SK-N-SH treated with all-trans-retinoic acid at 6 μM for 48 hours (cell line): Measurements from ENCODE around the gene DENND1C.

Experiments
- ATAC-seq: fragments of 200-7000 bp; cut with Tn5 transposase; 3 replicates; pipeline ENCODE4 v1.9.1; 2020; ENCODE audit warnings: mild to moderate bottlenecking, moderate library complexity
- ARNTL ChIP-seq: fragments of 450-650 bp; formaldehyde crosslinking; IDR thresholded peaks from 2 replicates; pipeline ENCODE4 v1.5.0; 2020; ENCODE audit warnings: low read depth, mild to moderate bottlenecking, moderate library complexity, borderline replicate concordance
- CREB5 ChIP-seq: fragments of 250-450 bp; sonication (Bioruptor Pico); IDR thresholded peaks from 2 replicates; pipeline ENCODE4 v1.5.1; 2020; ENCODE audit warnings: low read depth, mild to moderate bottlenecking, moderate library complexity
- CSDC2 ChIP-seq: fragments of 250-450 bp; sonication (Bioruptor Pico); IDR thresholded peaks from 2 replicates; pipeline ENCODE4 v1.5.0; 2020; ENCODE audit warnings: mild to moderate bottlenecking, moderate library complexity
- CSRNP3 ChIP-seq: fragments of 250-450 bp; sonication (Bioruptor Pico); IDR thresholded peaks from 2 replicates; pipeline ENCODE4 v1.5.1; 2021; ENCODE audit warnings: mild to moderate bottlenecking, moderate library complexity
- ESRRG ChIP-seq: fragments of 250-450 bp; sonication (Bioruptor Pico); IDR thresholded peaks from 2 replicates; pipeline ENCODE4 v1.6.1; 2021; ENCODE audit warnings: mild to moderate bottlenecking
- GLIS3 ChIP-seq: fragments of 250-450 bp; sonication (Bioruptor Pico); IDR thresholded peaks from 2 replicates; pipeline ENCODE4 v1.5.0; 2020; ENCODE audit warnings: mild to moderate bottlenecking, moderate library complexity
- ISL1 ChIP-seq: fragments of 250-450 bp; sonication (Bioruptor Pico); IDR thresholded peaks from 2 replicates; pipeline ENCODE4 v2.1.2; 2022; ENCODE audit warnings: mild to moderate bottlenecking, moderate library complexity
- OSR1 ChIP-seq: fragments of 250-450 bp; sonication (Bioruptor Pico); IDR thresholded peaks from 2 replicates; pipeline ENCODE4 v1.8.0; 2022; ENCODE audit warnings: moderate library complexity, mild to moderate bottlenecking, inconsistent platforms
- POU6F1 ChIP-seq: fragments of 250-450 bp; sonication (Bioruptor Pico); IDR thresholded peaks from 2 replicates; pipeline ENCODE4 v1.8.0; 2021; ENCODE audit warnings: low read depth, mild to moderate bottlenecking, moderate library complexity, borderline replicate concordance
- PPARA ChIP-seq: fragments of 250-450 bp; sonication (Bioruptor Pico); IDR thresholded peaks from 2 replicates; pipeline ENCODE4 v1.5.0; 2020; ENCODE audit warnings: mild to moderate bottlenecking, borderline replicate concordance
- RARB ChIP-seq: fragments of 250-450 bp; sonication (Bioruptor Pico); IDR thresholded peaks from 2 replicates; pipeline ENCODE4 v1.8.0; 2021; ENCODE audit warnings: mild to moderate bottlenecking, moderate library complexity
- SNAI2 ChIP-seq: fragments of 250-450 bp; sonication (Bioruptor Pico); IDR thresholded peaks from 2 replicates; pipeline ENCODE4 v1.5.0; 2020; ENCODE audit warnings: mild to moderate bottlenecking, moderate library complexity
- TCF4 ChIP-seq: fragments of 250-450 bp; sonication (Bioruptor Pico); IDR thresholded peaks from 2 replicates; pipeline ENCODE4 v1.8.0; 2021; ENCODE audit warnings: mild to moderate bottlenecking, moderate library complexity, borderline replicate concordance
- TOX ChIP-seq: fragments of 250-450 bp; sonication (Bioruptor Pico); IDR thresholded peaks from 2 replicates; pipeline ENCODE4 v1.8.0; 2021; ENCODE audit warnings: mild to moderate bottlenecking, moderate library complexity, borderline replicate concordance
- TSHZ2 ChIP-seq: fragments of 250-450 bp; sonication (Bioruptor Pico); IDR thresholded peaks from 2 replicates; pipeline ENCODE4 v1.5.0; 2020; ENCODE audit warnings: mild to moderate bottlenecking, moderate library complexity
- ZFP3 ChIP-seq: fragments of 250-450 bp; sonication (Bioruptor Pico); IDR thresholded peaks from 2 replicates; pipeline ENCODE4 v1.5.0; 2020; ENCODE audit warnings: mild to moderate bottlenecking, moderate library complexity
- ZFP30 ChIP-seq: fragments of 450-650 bp; formaldehyde crosslinking; IDR thresholded peaks from 2 replicates; pipeline ENCODE4 v1.5.0; 2022; ENCODE audit warnings: mild to moderate bottlenecking, moderate library complexity
- ZNF565 ChIP-seq: fragments of 450-650 bp; formaldehyde crosslinking; conservative IDR thresholded peaks from 2 replicates; pipeline ENCODE4 v1.5.0; 2020; ENCODE audit warnings: low read depth, mild to moderate bottlenecking, moderate library complexity
- ZNF70 ChIP-seq: fragments of 450-650 bp; formaldehyde crosslinking; IDR thresholded peaks from 2 replicates; pipeline ENCODE4 v1.5.0; 2020; ENCODE audit warnings: mild to moderate bottlenecking, moderate library complexity
- ZNF8 ChIP-seq: fragments of 450-650 bp; formaldehyde crosslinking; IDR thresholded peaks from 2 replicates; pipeline ENCODE4 v1.5.0; 2020; ENCODE audit warnings: mild to moderate bottlenecking, moderate library complexity

The DENND1C gene

GRCh38 chr19:6476896-6477431 lies 4.6 kb downstream of the DENND1C start:
- TF ChIP-seq TOX (CRISPR knock-in tag), result no peak
- TF ChIP-seq CSDC2 (CRISPR knock-in tag), result no peak
- no peak for TF ChIP-seq ISL1 (CRISPR knock-in tag)
- TF ChIP-seq ESRRG, result no peak
- TF ChIP-seq ARNTL (CRISPR knock-in tag), result no peak
- TF ChIP-seq POU6F1 (CRISPR knock-in tag), result no peak
- TF ChIP-seq TSHZ2 (CRISPR knock-in tag), result no peak
- TF ChIP-seq PPARA (CRISPR knock-in tag), result no peak
- TF ChIP-seq ZNF70, result no peak
- no peak for TF ChIP-seq CSRNP3 (CRISPR knock-in tag)

GRCh38 chr19:6476155-6476895 lies 5.3 kb downstream of the DENND1C start:
- ATAC-seq, result peak; percentile 81
- TF ChIP-seq ZNF565 (CRISPR knock-in tag) (no peak), GLIS3 (CRISPR knock-in tag) (no peak), CSRNP3 (CRISPR knock-in tag) (no peak), TCF4 (CRISPR knock-in tag) (no peak), OSR1 (CRISPR knock-in tag) (no peak), PPARA (CRISPR knock-in tag) (no peak), ISL1 (CRISPR knock-in tag) (no peak), SNAI2 (CRISPR knock-in tag) (no peak), ZFP3 (CRISPR knock-in tag) (no peak), CSDC2 (CRISPR knock-in tag) (no peak), RARB (CRISPR knock-in tag) (no peak), ZFP30 (no peak), CREB5 (CRISPR knock-in tag) (no peak), TOX (CRISPR knock-in tag) (no peak), ESRRG (no peak), TSHZ2 (CRISPR knock-in tag) (no peak), ZNF70 (no peak), POU6F1 (CRISPR knock-in tag) (no peak), ZNF8 (CRISPR knock-in tag) (no peak)
- TF ChIP-seq, all 23 proteins: peak for 0

More at GRCh38 chr19:6476896-6477431, 4.6 kb downstream of the DENND1C start:
- no peak for ATAC-seq
